ENCODE measurements around the gene KLC1.

DNA sequence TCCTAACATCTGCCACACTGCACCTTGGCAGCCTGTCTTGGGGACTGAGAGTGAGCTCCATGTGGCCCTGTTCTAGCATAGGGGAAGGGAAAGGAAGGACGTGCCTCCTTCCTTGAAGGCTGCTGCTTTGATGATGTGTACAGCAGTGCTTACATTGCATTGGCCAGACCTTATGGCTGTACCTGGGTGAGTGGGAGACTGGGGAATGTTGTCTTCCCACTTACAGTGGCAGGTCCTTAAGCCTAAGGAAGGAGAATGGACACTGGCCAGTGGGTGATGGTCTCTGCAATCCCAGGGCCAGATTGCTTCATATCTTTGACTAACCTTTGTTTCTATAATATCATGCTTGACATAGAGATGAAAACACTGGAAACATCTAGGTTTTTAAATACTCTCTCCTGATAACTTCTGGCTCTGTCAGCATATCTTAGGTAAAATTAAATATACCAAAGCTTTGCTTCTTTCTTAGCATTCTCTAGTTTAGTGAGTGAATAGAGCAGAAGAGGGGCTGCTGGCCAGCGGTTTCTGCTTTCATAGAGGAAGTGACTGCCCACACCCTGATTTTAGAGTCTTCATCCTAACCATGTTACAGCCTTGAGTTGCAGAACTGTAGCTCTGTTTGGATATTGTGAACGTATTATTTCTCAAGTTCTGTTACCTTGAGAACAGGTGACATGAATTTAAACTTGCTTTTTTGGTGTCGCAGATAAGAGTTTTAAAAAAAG, 27.2 kb downstream of the KLC1 start:
- TF ChIP-seq, protein P1, sequence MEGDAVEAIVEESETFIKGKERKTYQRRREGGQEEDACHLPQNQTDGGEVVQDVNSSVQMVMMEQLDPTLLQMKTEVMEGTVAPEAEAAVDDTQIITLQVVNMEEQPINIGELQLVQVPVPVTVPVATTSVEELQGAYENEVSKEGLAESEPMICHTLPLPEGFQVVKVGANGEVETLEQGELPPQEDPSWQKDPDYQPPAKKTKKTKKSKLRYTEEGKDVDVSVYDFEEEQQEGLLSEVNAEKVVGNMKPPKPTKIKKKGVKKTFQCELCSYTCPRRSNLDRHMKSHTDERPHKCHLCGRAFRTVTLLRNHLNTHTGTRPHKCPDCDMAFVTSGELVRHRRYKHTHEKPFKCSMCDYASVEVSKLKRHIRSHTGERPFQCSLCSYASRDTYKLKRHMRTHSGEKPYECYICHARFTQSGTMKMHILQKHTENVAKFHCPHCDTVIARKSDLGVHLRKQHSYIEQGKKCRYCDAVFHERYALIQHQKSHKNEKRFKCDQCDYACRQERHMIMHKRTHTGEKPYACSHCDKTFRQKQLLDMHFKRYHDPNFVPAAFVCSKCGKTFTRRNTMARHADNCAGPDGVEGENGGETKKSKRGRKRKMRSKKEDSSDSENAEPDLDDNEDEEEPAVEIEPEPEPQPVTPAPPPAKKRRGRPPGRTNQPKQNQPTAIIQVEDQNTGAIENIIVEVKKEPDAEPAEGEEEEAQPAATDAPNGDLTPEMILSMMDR (IDR thresholded peaks at IDR 0.05), result no peak
- no peak for TF ChIP-seq EZH2 (IDR thresholded peaks at IDR 0.05; ENCODE audit: borderline replicate concordance, insufficient read depth, low read depth, low read length, poor library complexity, severe bottlenecking)

Data from B cell (primary cell).